Measurements from ENCODE around the gene GRID1. TPM values are rescaled to one million over a fixed set of nuclear protein-coding genes. Genes with fewer than 3 reads are reported as not detected.

Gene GRID1
- total RNA-seq, 1 experiment from 2014 or later, result 0.37 TPM

DNA sequence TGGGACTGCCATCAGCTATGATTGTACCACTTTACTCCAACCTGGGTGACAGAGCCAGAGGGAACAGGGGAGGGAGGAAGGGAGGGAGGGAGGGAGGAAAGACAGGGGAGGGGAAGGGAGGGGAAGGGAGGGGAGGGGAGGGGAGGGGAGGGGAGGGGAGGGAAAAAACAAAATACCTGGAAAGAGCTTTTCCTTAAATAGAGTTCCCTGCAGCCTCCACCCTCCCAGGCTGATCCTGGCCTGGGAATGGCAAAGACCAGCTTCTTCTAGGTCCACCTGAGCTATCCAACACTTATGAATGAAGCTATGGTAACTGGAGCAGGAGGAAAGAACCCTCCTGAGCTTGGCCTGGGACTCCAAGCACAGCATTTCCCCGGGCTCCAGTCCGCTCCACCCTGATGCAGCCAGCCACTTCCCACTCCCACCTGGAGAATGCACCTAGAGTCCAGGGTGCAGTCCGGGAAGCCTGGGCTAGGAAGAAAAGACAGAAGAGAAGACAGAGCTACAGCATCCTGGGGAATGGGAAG, 66.1 kb downstream of the GRID1 start:
- ChIA-PET CTCF (interaction anchor here (0.6 to 1.2 kb wide), 7 partner anchors 8 to 134 kb away, joined by 3 to 4 read pairs (median 3); no protein-coding TSS in a partner anchor), POLR2A (no interaction called here)
- DNase-seq (ENCODE audit: low spot score) (no peak), ATAC-seq (no peak)
- no peak overlapping the region for H3K4me3 Mint-ChIP-seq
- H3K27ac Mint-ChIP-seq, result no peak overlapping the region
- H3K36me3 Mint-ChIP-seq, result no peaks in the 10 kb centered on the region
- no peaks in the 10 kb centered on the region for H3K27me3 Mint-ChIP-seq (ENCODE audit: low read depth)
- peaks cover 7% of the 10 kb centered on the region for H3K4me1 Mint-ChIP-seq
- H3K9me3 Mint-ChIP-seq, result peaks cover 9% of the 10 kb centered on the region
- TF ChIP-seq, protein P1, sequence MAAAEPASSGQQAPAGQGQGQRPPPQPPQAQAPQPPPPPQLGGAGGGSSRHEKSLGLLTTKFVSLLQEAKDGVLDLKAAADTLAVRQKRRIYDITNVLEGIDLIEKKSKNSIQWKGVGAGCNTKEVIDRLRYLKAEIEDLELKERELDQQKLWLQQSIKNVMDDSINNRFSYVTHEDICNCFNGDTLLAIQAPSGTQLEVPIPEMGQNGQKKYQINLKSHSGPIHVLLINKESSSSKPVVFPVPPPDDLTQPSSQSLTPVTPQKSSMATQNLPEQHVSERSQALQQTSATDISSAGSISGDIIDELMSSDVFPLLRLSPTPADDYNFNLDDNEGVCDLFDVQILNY (CRISPR knock-in tag; IDR thresholded peaks at IDR 0.05), result no peak
- TF ChIP-seq FOXP1 (CRISPR knock-in tag; IDR thresholded peaks at IDR 0.05; ENCODE audit: borderline replicate concordance), result no peak
- TF ChIP-seq, protein P2, sequence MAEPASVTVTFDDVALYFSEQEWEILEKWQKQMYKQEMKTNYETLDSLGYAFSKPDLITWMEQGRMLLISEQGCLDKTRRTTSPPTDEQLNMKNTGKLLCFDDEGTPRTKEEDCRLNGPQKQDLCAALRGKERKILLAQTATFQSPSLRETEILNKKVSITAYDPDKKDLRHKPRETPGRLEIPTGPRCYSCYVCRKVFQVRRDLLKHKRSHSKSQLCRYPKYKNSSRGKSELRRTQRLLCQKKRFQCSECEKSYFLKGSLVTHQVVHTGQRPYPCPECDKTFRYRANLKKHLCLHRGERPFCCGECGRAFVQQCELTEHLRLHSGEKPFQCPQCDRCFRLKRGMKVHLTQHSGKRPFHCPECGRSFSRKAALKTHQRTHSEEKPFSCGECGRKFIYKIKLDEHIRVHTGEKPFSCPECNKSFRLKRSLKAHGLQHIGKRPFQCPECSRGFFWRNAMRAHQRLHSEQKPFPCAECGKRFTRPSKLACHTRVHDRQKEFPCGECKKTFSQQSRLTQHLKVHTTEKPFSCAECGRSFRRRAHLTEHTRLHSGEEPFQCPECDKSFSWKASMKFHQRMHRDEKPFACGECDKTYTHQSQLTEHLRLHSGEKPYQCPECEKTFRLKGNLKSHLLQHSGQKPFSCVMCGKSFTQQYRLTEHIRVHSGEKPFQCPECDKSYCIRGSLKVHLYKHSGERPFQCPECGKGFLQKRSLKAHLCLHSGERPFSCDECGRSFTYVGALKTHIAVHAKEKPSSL (CRISPR knock-in tag; conservative IDR thresholded peaks at IDR 0.05), result no peak
- TF ChIP-seq, protein P3, sequence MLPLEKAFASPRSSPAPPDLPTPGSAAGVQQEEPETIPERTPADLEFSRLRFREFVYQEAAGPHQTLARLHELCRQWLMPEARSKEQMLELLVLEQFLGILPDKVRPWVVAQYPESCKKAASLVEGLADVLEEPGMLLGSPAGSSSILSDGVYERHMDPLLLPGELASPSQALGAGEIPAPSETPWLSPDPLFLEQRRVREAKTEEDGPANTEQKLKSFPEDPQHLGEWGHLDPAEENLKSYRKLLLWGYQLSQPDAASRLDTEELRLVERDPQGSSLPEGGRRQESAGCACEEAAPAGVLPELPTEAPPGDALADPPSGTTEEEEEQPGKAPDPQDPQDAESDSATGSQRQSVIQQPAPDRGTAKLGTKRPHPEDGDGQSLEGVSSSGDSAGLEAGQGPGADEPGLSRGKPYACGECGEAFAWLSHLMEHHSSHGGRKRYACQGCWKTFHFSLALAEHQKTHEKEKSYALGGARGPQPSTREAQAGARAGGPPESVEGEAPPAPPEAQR (CRISPR knock-in tag; IDR thresholded peaks at IDR 0.05), result no peak
- TF ChIP-seq FOXP4 (CRISPR knock-in tag; IDR thresholded peaks at IDR 0.05), result no peak
- TF ChIP-seq GTF2I (CRISPR knock-in tag; conservative IDR thresholded peaks at IDR 0.05), result no peak
- no peak for TF ChIP-seq TEAD4 (CRISPR knock-in tag; IDR thresholded peaks at IDR 0.05)
- no peak for TF ChIP-seq ESRRA (CRISPR knock-in tag; IDR thresholded peaks at IDR 0.05; ENCODE audit: borderline replicate concordance)
- TF ChIP-seq, protein P4, sequence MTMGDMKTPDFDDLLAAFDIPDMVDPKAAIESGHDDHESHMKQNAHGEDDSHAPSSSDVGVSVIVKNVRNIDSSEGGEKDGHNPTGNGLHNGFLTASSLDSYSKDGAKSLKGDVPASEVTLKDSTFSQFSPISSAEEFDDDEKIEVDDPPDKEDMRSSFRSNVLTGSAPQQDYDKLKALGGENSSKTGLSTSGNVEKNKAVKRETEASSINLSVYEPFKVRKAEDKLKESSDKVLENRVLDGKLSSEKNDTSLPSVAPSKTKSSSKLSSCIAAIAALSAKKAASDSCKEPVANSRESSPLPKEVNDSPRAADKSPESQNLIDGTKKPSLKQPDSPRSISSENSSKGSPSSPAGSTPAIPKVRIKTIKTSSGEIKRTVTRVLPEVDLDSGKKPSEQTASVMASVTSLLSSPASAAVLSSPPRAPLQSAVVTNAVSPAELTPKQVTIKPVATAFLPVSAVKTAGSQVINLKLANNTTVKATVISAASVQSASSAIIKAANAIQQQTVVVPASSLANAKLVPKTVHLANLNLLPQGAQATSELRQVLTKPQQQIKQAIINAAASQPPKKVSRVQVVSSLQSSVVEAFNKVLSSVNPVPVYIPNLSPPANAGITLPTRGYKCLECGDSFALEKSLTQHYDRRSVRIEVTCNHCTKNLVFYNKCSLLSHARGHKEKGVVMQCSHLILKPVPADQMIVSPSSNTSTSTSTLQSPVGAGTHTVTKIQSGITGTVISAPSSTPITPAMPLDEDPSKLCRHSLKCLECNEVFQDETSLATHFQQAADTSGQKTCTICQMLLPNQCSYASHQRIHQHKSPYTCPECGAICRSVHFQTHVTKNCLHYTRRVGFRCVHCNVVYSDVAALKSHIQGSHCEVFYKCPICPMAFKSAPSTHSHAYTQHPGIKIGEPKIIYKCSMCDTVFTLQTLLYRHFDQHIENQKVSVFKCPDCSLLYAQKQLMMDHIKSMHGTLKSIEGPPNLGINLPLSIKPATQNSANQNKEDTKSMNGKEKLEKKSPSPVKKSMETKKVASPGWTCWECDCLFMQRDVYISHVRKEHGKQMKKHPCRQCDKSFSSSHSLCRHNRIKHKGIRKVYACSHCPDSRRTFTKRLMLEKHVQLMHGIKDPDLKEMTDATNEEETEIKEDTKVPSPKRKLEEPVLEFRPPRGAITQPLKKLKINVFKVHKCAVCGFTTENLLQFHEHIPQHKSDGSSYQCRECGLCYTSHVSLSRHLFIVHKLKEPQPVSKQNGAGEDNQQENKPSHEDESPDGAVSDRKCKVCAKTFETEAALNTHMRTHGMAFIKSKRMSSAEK (CRISPR knock-in tag; IDR thresholded peaks at IDR 0.05; ENCODE audit: borderline replicate concordance), result no peak

GRCh38 chr10:86299562-86299961, 67.0 kb downstream of the GRID1 start:
- Mint-ChIP-seq H3K4me1 (peaks cover 7% of the 10 kb centered on the region), H3K27ac (no peak overlapping the region), H3K27me3 (ENCODE audit: low read depth) (no peaks in the 10 kb centered on the region), H3K4me3 (no peak overlapping the region), H3K9me3 (peaks cover 9% of the 10 kb centered on the region), H3K36me3 (no peaks in the 10 kb centered on the region)
- ATAC-seq (no peak), DNase-seq (ENCODE audit: low spot score) (no peak)
- POLR2A ChIA-PET, result no interaction called here
- CTCF ChIA-PET, result interaction anchor here (0.8 to 1.7 kb wide), 6 partner anchors 10 to 160 kb away, joined by 3 to 8 read pairs (median 4); no protein-coding TSS in a partner anchor
- TF ChIP-seq NR3C1 (CRISPR knock-in tag; conservative IDR thresholded peaks at IDR 0.05; ENCODE audit: low read depth), result no peak
- TF ChIP-seq NR1H2 (CRISPR knock-in tag; IDR thresholded peaks at IDR 0.05), result no peak
- TF ChIP-seq IRF2 (CRISPR knock-in tag; IDR thresholded peaks at IDR 0.05; ENCODE audit: borderline replicate concordance, low read depth), result no peak
- no peak for TF ChIP-seq CREM (CRISPR knock-in tag; IDR thresholded peaks at IDR 0.05)
- no peak for TF ChIP-seq SP1 (CRISPR knock-in tag; conservative IDR thresholded peaks at IDR 0.05)
- TF ChIP-seq NR2C2 (CRISPR knock-in tag; IDR thresholded peaks at IDR 0.05), result no peak
- TF ChIP-seq MAX (CRISPR knock-in tag; IDR thresholded peaks at IDR 0.05), result no peak
- no peak for TF ChIP-seq SOX15 (CRISPR knock-in tag; IDR thresholded peaks at IDR 0.05)
- no peak for TF ChIP-seq CREB1 (CRISPR knock-in tag; IDR thresholded peaks at IDR 0.05)
- TF ChIP-seq ERG (CRISPR knock-in tag; IDR thresholded peaks at IDR 0.05), result no peak
- no peak for TF ChIP-seq FOXP4 (CRISPR knock-in tag; IDR thresholded peaks at IDR 0.05)
- no peak for TF ChIP-seq TP53 (CRISPR knock-in tag; IDR thresholded peaks at IDR 0.05)

All from WTC11 (cell line).